Uterus (tissue), 2 donors: ENCODE data around the gene KNSTRN.

Experiments
- POLR2A ChIP-seq, 2 donors: fragments of 450-650 bp; IDR thresholded peaks; one replicate each; pipeline ENCODE4 v1.6.1; 2016; ENCODE audit warnings: antibody characterized with exemption in 2 of 2, mild to moderate bottlenecking in 1 of 2, moderate library complexity in 1 of 2
- TF ChIP-seq, protein P1 (sequence below), 4 experiments: fragments of 200-600 bp in 2 of 4; fragments of 450-650 bp in 2 of 4; sonication (generic) in 2 of 4; IDR thresholded peaks; one replicate each; pipeline ENCODE4 v1.5.1; 2016 to 2019; ENCODE audit warnings: antibody characterized with exemption in 4 of 4, mild to moderate bottlenecking in 2 of 4, moderate library complexity in 1 of 4

GRCh38 chr15:40343512-40343911, 39.0 kb upstream of the KNSTRN start:
- TF ChIP-seq, protein P1, sequence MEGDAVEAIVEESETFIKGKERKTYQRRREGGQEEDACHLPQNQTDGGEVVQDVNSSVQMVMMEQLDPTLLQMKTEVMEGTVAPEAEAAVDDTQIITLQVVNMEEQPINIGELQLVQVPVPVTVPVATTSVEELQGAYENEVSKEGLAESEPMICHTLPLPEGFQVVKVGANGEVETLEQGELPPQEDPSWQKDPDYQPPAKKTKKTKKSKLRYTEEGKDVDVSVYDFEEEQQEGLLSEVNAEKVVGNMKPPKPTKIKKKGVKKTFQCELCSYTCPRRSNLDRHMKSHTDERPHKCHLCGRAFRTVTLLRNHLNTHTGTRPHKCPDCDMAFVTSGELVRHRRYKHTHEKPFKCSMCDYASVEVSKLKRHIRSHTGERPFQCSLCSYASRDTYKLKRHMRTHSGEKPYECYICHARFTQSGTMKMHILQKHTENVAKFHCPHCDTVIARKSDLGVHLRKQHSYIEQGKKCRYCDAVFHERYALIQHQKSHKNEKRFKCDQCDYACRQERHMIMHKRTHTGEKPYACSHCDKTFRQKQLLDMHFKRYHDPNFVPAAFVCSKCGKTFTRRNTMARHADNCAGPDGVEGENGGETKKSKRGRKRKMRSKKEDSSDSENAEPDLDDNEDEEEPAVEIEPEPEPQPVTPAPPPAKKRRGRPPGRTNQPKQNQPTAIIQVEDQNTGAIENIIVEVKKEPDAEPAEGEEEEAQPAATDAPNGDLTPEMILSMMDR (IDR thresholded peaks at IDR 0.05), result no peak
- TF ChIP-seq POLR2A (IDR thresholded peaks at IDR 0.05), result no peak
